H1 (cell line): Measurements from ENCODE around the gene ZNF333. TPM values are rescaled to one million over a fixed set of nuclear protein-coding genes. Genes with fewer than 3 reads are reported as not detected.

ENCODE experiments used
- CTCF ChIA-PET: fragments of 300-600 bp; sonication (Branson Sonifier 250); formaldehyde crosslinking; loops from one replicate; lab custom pipeline; 2021; ENCODE audit not compliant: partially characterized antibody; lab: Charles Lee
- POLR2A ChIA-PET: fragments of 300-600 bp; sonication (Branson Sonifier 250); formaldehyde crosslinking; loops from one replicate; lab custom pipeline; 2021; ENCODE audit warnings: inconsistent platforms; ENCODE audit not compliant: partially characterized antibody; lab: Charles Lee
- DNase-seq, 2 experiments: peaks; one replicate each; pipeline versions ENCODE4 v3.0.0 to v3.0.0-alpha.2; 2010 to 2022; ENCODE audit warnings: low spot score in 2 of 2, low read depth in 1 of 2, mixed read lengths in 1 of 2
- FAIRE-seq: peaks from 2 replicates; lab custom pipeline; 2011; peaks lifted over from hg19 to GRCh38; lab: Jason Lieb, UNC
- H2AFZ ChIP-seq: 2 replicates; pipeline ENCODE4 v1.8.1; 2012; ENCODE audit warnings: low read length, inconsistent platforms
- H2AK5ac ChIP-seq: 2 replicates; pipeline ENCODE4 v1.6.1; 2013; ENCODE audit warnings: low read depth, low read length
- H2BK120ac ChIP-seq: replicated peaks from 2 replicates; pipeline ENCODE3; 2013; ENCODE audit warnings: low read depth, low read length, inconsistent platforms
- H2BK12ac ChIP-seq: 2 replicates; pipeline ENCODE4 v1.6.1; 2013; ENCODE audit warnings: low read depth, low read length
- H2BK15ac ChIP-seq: 2 replicates; pipeline ENCODE4 v1.6.1; 2013; ENCODE audit warnings: low read length
- H2BK20ac ChIP-seq: 2 replicates; pipeline ENCODE4 v1.6.1; 2013; ENCODE audit warnings: low read length
- H2BK5ac ChIP-seq: 2 replicates; pipeline ENCODE4 v1.6.1; 2013; ENCODE audit warnings: low read depth, low read length
- H3K14ac ChIP-seq: 2 replicates; pipeline ENCODE4 v1.6.1; 2013; ENCODE audit warnings: inconsistent platforms; ENCODE audit not compliant: insufficient read length
- H3K18ac ChIP-seq: 2 replicates; pipeline ENCODE4 v1.6.1; 2013; ENCODE audit warnings: low read length; ENCODE audit errors: extremely low read depth
- H3K23ac ChIP-seq: 2 replicates; pipeline ENCODE4 v1.6.1; 2013; ENCODE audit warnings: inconsistent platforms; ENCODE audit not compliant: insufficient read length
- H3K23me2 ChIP-seq: 2 replicates; pipeline ENCODE4 v1.6.1; 2013; ENCODE audit warnings: low read depth, low read length
- H3K27ac ChIP-seq: 2 replicates; pipeline ENCODE4 v1.6.1; 2011; ENCODE audit warnings: low read depth, low read length, inconsistent platforms
- H3K27me3 ChIP-seq, 4 experiments: replicated peaks in 1 of 4; 1 replicate in 1 of 4; 2 replicates in 3 of 4; pipeline versions ENCODE4 v1.6.1 to v1.8.1; 2011 to 2013; ENCODE audit warnings: low read length in 3 of 4, mild to moderate bottlenecking in 3 of 4, inconsistent platforms in 2 of 4, mixed read lengths in 2 of 4, moderate library complexity in 1 of 4; ENCODE audit not compliant: control insufficient read depth in 3 of 4, insufficient read depth in 3 of 4; ENCODE audit errors: extremely low read depth in 1 of 4
- H3K36me3 ChIP-seq, 4 experiments: 2 replicates each; pipeline versions ENCODE4 v1.6.1 to v1.8.1; 2011 to 2013; ENCODE audit warnings: mild to moderate bottlenecking in 4 of 4, low read length in 3 of 4, moderate library complexity in 2 of 4, control low read depth in 1 of 4, inconsistent platforms in 1 of 4; ENCODE audit not compliant: insufficient read depth in 4 of 4, control insufficient read depth in 2 of 4
- H3K4ac ChIP-seq: replicated peaks from 2 replicates; pipeline ENCODE3; 2013; ENCODE audit warnings: low read length, low read depth, mixed read lengths, inconsistent platforms; ENCODE audit not compliant: insufficient read length
- H3K4me1 ChIP-seq, 4 experiments: replicated peaks in 1 of 4; 1 replicate in 1 of 4; 2 replicates in 3 of 4; pipeline versions ENCODE4 v1.6.1 to v1.8.1; 2011 to 2013; ENCODE audit warnings: low read length in 3 of 4, inconsistent platforms in 2 of 4, mixed read lengths in 1 of 4; ENCODE audit not compliant: insufficient read depth in 4 of 4, control insufficient read depth in 3 of 4
- H3K4me2 ChIP-seq, 2 experiments: 2 replicates each; pipeline versions ENCODE4 v1.6.1 to v1.8.1; 2011 to 2013; ENCODE audit warnings: low read depth in 2 of 2, low read length in 2 of 2, control low read depth in 1 of 2, inconsistent platforms in 1 of 2, mild to moderate bottlenecking in 1 of 2; ENCODE audit not compliant: insufficient read depth in 1 of 2
- H3K4me3 ChIP-seq, 4 experiments: fragments of 200-600, 300-600 bp in 1 of 4; sonication (generic), shearing (Covaris generic), sonication (Bioruptor Twin) in 1 of 4; 2 replicates each; pipeline versions ENCODE4 v1.5.1 to v1.8.1; 2011 to 2016; ENCODE audit warnings: low read length in 4 of 4, low read depth in 3 of 4, control low read depth in 2 of 4, inconsistent platforms in 2 of 4, mild to moderate bottlenecking in 2 of 4, mixed read lengths in 1 of 4, moderate library complexity in 1 of 4; ENCODE audit not compliant: insufficient read depth in 2 of 4; ENCODE audit errors: extremely low read depth in 1 of 4
- H3K56ac ChIP-seq: replicated peaks from 2 replicates; pipeline ENCODE3; 2013; ENCODE audit warnings: low read depth, mild to moderate bottlenecking, mixed read lengths, low read length, inconsistent platforms; ENCODE audit not compliant: insufficient read length
- H3K79me1 ChIP-seq: 2 replicates; pipeline ENCODE4 v1.6.1; 2013; ENCODE audit warnings: low read depth, low read length, control low read depth
- H3K79me2 ChIP-seq, 2 experiments: 2 replicates each; pipeline versions ENCODE4 v1.6.1 to v1.8.1; 2012 to 2013; ENCODE audit warnings: low read length in 2 of 2, mild to moderate bottlenecking in 2 of 2, inconsistent platforms in 1 of 2; ENCODE audit not compliant: insufficient read depth in 2 of 2, control insufficient read depth in 1 of 2
- H3K9ac ChIP-seq, 4 experiments: replicated peaks in 1 of 4; 1 replicate in 1 of 4; 2 replicates in 3 of 4; pipeline versions ENCODE4 v1.6.1 to v1.8.1; 2011 to 2013; ENCODE audit warnings: low read depth in 3 of 4, low read length in 3 of 4, control low read depth in 2 of 4, mild to moderate bottlenecking in 2 of 4, moderate library complexity in 2 of 4, inconsistent platforms in 1 of 4; ENCODE audit errors: extremely low read depth in 1 of 4
- H3K9me3 ChIP-seq, 2 experiments: 2 replicates each; pipeline versions ENCODE4 v1.6.1 to v1.8.1; 2012 to 2013; ENCODE audit warnings: mild to moderate bottlenecking in 2 of 2, moderate library complexity in 2 of 2, control low read depth in 1 of 2, inconsistent platforms in 1 of 2, low read depth in 1 of 2, low read length in 1 of 2, mixed read lengths in 1 of 2; ENCODE audit not compliant: insufficient read depth in 2 of 2
- H4K20me1 ChIP-seq, 2 experiments: replicated peaks in 1 of 2; 2 replicates each; pipeline versions ENCODE3 to v1.8.1; 2011 to 2013; ENCODE audit warnings: inconsistent platforms in 2 of 2, low read length in 2 of 2, mild to moderate bottlenecking in 1 of 2; ENCODE audit not compliant: insufficient read depth in 2 of 2, control insufficient read depth in 1 of 2
- H4K5ac ChIP-seq: 2 replicates; pipeline ENCODE4 v1.6.1; 2013; ENCODE audit warnings: low read length, low read depth, mixed read lengths, inconsistent platforms; ENCODE audit not compliant: insufficient read length
- H4K8ac ChIP-seq: 2 replicates; pipeline ENCODE4 v1.8.0; 2013; ENCODE audit warnings: mild to moderate bottlenecking, moderate library complexity, low read length, inconsistent platforms; ENCODE audit not compliant: insufficient read depth; ENCODE audit errors: extremely low read depth
- H4K91ac ChIP-seq: replicated peaks from 2 replicates; pipeline ENCODE3; 2013; ENCODE audit warnings: low read length, mixed read lengths, inconsistent platforms; ENCODE audit not compliant: insufficient read length
- BACH1 ChIP-seq: IDR thresholded peaks from 2 replicates; pipeline ENCODE4 v1.6.1; 2012; ENCODE audit warnings: low read length, improper control_type of control experiment
- CEBPB ChIP-seq: IDR thresholded peaks from 2 replicates; pipeline ENCODE4 v1.6.1; 2012; ENCODE audit warnings: low read depth, low read length
- CHD1 ChIP-seq: IDR thresholded peaks from 2 replicates; pipeline ENCODE4 v1.6.1; 2012; ENCODE audit warnings: low read depth, low read length, improper control_type of control experiment
- CREB1 ChIP-seq: IDR thresholded peaks from 2 replicates; pipeline ENCODE4 v1.6.1; 2012; ENCODE audit warnings: inconsistent platforms
- CTBP2 ChIP-seq: IDR thresholded peaks from 2 replicates; pipeline ENCODE4 v1.7.0; 2011; ENCODE audit warnings: borderline replicate concordance, mild to moderate bottlenecking, moderate library complexity, mixed read lengths, low read length; ENCODE audit not compliant: insufficient read depth, insufficient read length
- GTF2F1 ChIP-seq: IDR thresholded peaks from 2 replicates; pipeline ENCODE4 v1.6.1; 2012; ENCODE audit warnings: low read depth, low read length, improper control_type of control experiment, borderline replicate concordance
- KDM1A ChIP-seq: fragments of 200-600, 300-600 bp; sonication (generic); IDR thresholded peaks from 2 replicates; pipeline ENCODE4 v1.7.1; 2016; ENCODE audit warnings: mild to moderate bottlenecking, low read length, borderline replicate concordance
- NANOG ChIP-seq: IDR thresholded peaks from 2 replicates; pipeline ENCODE4 v1.6.1; 2011; ENCODE audit warnings: low read length, low read depth, mild to moderate bottlenecking, inconsistent platforms; ENCODE audit not compliant: insufficient read depth, poor library complexity, severe bottlenecking
- PHF8 ChIP-seq: fragments of 200-600 bp; sonication (generic); conservative IDR thresholded peaks from 2 replicates; pipeline ENCODE4 v1.7.1; 2012; ENCODE audit warnings: low read depth, mild to moderate bottlenecking, inconsistent platforms, low read length, moderate library complexity
- RXRA ChIP-seq: IDR thresholded peaks from 2 replicates; pipeline ENCODE4 v1.6.1; 2011; ENCODE audit warnings: low read depth, mild to moderate bottlenecking, low read length, moderate library complexity; ENCODE audit not compliant: insufficient read depth
- SAP30 ChIP-seq: fragments of 300-600 bp; sonication (generic); IDR thresholded peaks from 2 replicates; pipeline ENCODE4 v1.7.1; 2012; ENCODE audit warnings: low read length, moderate library complexity, mild to moderate bottlenecking, inconsistent platforms; ENCODE audit not compliant: insufficient read depth, insufficient replicate concordance
- SIRT6 ChIP-seq: IDR thresholded peaks from one replicate; pipeline ENCODE4 v1.7.1; 2012; ENCODE audit warnings: low read length, inconsistent platforms
- TAF7 ChIP-seq: optimal IDR thresholded peaks from 2 replicates; pipeline ENCODE3; 2011; ENCODE audit warnings: low read depth, mild to moderate bottlenecking, inconsistent platforms, low read length, moderate library complexity, borderline replicate concordance
- WGBS, 2 experiments: shearing (Covaris generic) in 1 of 2; methylation state at CpG; one replicate each; pipeline versions ENCODE4 v1.1.6 to v1.1.7; 2013 to 2015; ENCODE audit warnings: low lambda C conversion rate in 2 of 2, mixed read lengths in 2 of 2, inconsistent platforms in 1 of 2, low coverage in 1 of 2, missing lambda C conversion rate in 1 of 2; ENCODE audit not compliant: insufficient replicate concordance in 2 of 2, insufficient coverage in 1 of 2, insufficient read length in 1 of 2; ENCODE audit errors: extremely low coverage in 1 of 2, missing lambda C conversion rate in 1 of 2; 5-methylcytosine and 5-hydroxymethylcytosine counted together
- polyA plus RNA-seq, 7 experiments: library from polyadenylated mRNA; depleted of rRNA in 3 of 7; stranded (reverse) in 5 of 7; unstranded in 2 of 7; fragments of >200 nt in 5 of 7; fragments of 200-250 nt in 2 of 7; gene quantifications; 1 replicate in 5 of 7; 2 replicates in 1 of 7; 4 replicates in 1 of 7; pipeline versions ENCODE4 v1.2.1 to v1.2.3, GENCODE V29; 2011 to 2013; ENCODE audit warnings: missing spikeins in 2 of 7, mixed read lengths in 2 of 7
- total RNA-seq: library from RNA; stranded (reverse); fragmentation: NEBNext Ultra II Directional; extraction: Animal tissue kit (Norgen Biotek cat#: 25700); gene quantifications from 2 replicates; pipeline ENCODE4 v1.2.1, GENCODE V29; 2021

ZNF333 gene
- total and polyA plus RNA-seq, 2 of the 8 experiments (the other 6 are each of a cell fraction or from before 2014, with no cell fraction given), result 7.3 to 8.4 TPM

- no peak overlapping the region for H2BK12ac ChIP-seq
- H4K8ac ChIP-seq, result no peak overlapping the region
- no peak overlapping the region for H4K5ac ChIP-seq
- H3K4me3 ChIP-seq, result no peak overlapping the region
- H2BK5ac ChIP-seq, result no peak overlapping the region
- DNase-seq, result peak in 1 of 2 experiments; percentile 29
- H3K56ac ChIP-seq, result no peak overlapping the region
- H3K23ac ChIP-seq, result no peak overlapping the region
- H4K91ac ChIP-seq, result no peak overlapping the region
- ChIA-PET POLR2A (interaction anchor here (0.6 to 4.1 kb wide), 2 partner anchors 9 to 16 kb away, joined by 3 to 18 read pairs; no protein-coding TSS in a partner anchor), CTCF (interaction anchor here (0.6 to 3.0 kb wide), 4 partner anchors 10 to 1168 kb away, joined by 3 to 13 read pairs (median 4); no protein-coding TSS in a partner anchor)
- H2AFZ ChIP-seq, result no peak overlapping the region
- H3K14ac ChIP-seq, result no peak overlapping the region
- no peak overlapping the region for H2BK15ac ChIP-seq
- H3K9ac ChIP-seq, result no peak overlapping the region
- no peak for FAIRE-seq
- peaks cover 0 to 4% (median 0%) of the 10 kb centered on the region in 4 experiments; a peak in 3 of 7 replicates for H3K4me1 ChIP-seq
- H4K20me1 ChIP-seq, result peaks cover 0 to under 1% of the 10 kb centered on the region in 2 experiments
- no peaks in the 10 kb centered on the region for H3K79me1 ChIP-seq
- peaks cover 0 to 4% (median 0%) of the 10 kb centered on the region in 4 experiments; a peak in 1 of 7 replicates for H3K27me3 ChIP-seq
- H2BK120ac ChIP-seq, result no peak overlapping the region
- H2BK20ac ChIP-seq, result no peak overlapping the region
- no peaks in the 10 kb centered on the region for H3K79me2 ChIP-seq
- no peak overlapping the region for H3K4ac ChIP-seq
- H3K36me3 ChIP-seq, result peaks cover 0 to 9% (median 4%) of the 10 kb centered on the region in 4 experiments; a peak in 1 of 8 replicates
- H3K9me3 ChIP-seq, result no peaks in the 10 kb centered on the region
- peaks cover 11% of the 10 kb centered on the region; the same call in 1 of the 2 replicates for H3K23me2 ChIP-seq
- H3K4me2 ChIP-seq, result no peak overlapping the region
- H3K18ac ChIP-seq, result no peak overlapping the region
- no peak overlapping the region for H3K27ac ChIP-seq
- 90% methylated on average over 10 of the region's 10 CpGs; no CpG with 5 or more reads in 1 of the 2 experiments for WGBS, 2 experiments
- H2AK5ac ChIP-seq, result no peak overlapping the region
- no peak for TF ChIP-seq CREB1
- TF ChIP-seq CEBPB, result no peak
- TF ChIP-seq BACH1, result no peak
- TF ChIP-seq PHF8, result no peak
- TF ChIP-seq NANOG, result no peak
- no peak for TF ChIP-seq TAF7
- no peak for TF ChIP-seq KDM1A
- TF ChIP-seq GTF2F1, result no peak
- TF ChIP-seq CHD1, result no peak
- no peak for TF ChIP-seq SAP30
- no peak for TF ChIP-seq CTBP2
- TF ChIP-seq SIRT6, result no peak
- TF ChIP-seq RXRA, result no peak
Measured at GRCh38 chr19:14774373-14774772, 84.5 kb downstream of the ZNF333 start.
